Fibroblast of pulmonary artery (primary cell): ENCODE data around the gene CNTNAP2.
"Not testable (repeated sequence)": the region's sequence is repeated elsewhere in the genome, so short reads cannot be mapped to it uniquely, and the experiment has no call there.

Experiments
- DNase-seq: peaks from one replicate; pipeline ENCODE4 v3.0.0-alpha.2; 2010; ENCODE audit warnings: low read depth
- H3K4me3 ChIP-seq: replicated peaks from 2 replicates; pipeline ENCODE4 v1.5.1; 2011; ENCODE audit warnings: low read depth, mild to moderate bottlenecking, control low read depth, low read length, moderate library complexity
- CTCF ChIP-seq: IDR thresholded peaks from 2 replicates; pipeline ENCODE4 v1.5.1; 2011; ENCODE audit warnings: mild to moderate bottlenecking, control low read depth, low read length, inconsistent platforms; ENCODE audit errors: missing control alignments

CNTNAP2 gene

GRCh38 chr7:147708871-147709270, 1592.3 kb downstream of the CNTNAP2 start:
- no peak overlapping the region for H3K4me3 ChIP-seq
- TF ChIP-seq CTCF: no peak
- no peak for DNase-seq

GRCh38 chr7:147711447-147711846, 1594.8 kb downstream of the CNTNAP2 start:
- TF ChIP-seq CTCF: no peak
- DNase-seq: no peak

GRCh38 chr7:147721962-147722830, 1605.6 kb downstream of the CNTNAP2 start:
- DNase-seq: no peak
- no peak overlapping the region for H3K4me3 ChIP-seq

More at GRCh38 chr7:147711447-147711846, 1594.8 kb downstream of the CNTNAP2 start:
- H3K4me3 ChIP-seq: no peak overlapping the region

GRCh38 chr7:147723536-147723935, 1606.9 kb downstream of the CNTNAP2 start:
- DNase-seq: no peak
- H3K4me3 ChIP-seq: no peak overlapping the region
- TF ChIP-seq CTCF: no peak

More at GRCh38 chr7:147721962-147722830, 1605.6 kb downstream of the CNTNAP2 start:
- TF ChIP-seq CTCF: no peak

GRCh38 chr7:147731311-147731710, 1614.7 kb downstream of the CNTNAP2 start:
- no peak overlapping the region for H3K4me3 ChIP-seq
- no peak for TF ChIP-seq CTCF
- no peak for DNase-seq

GRCh38 chr7:147737559-147738214, 1621.1 kb downstream of the CNTNAP2 start:
- H3K4me3 ChIP-seq, DNase-seq: not testable (repeated sequence)

- TF ChIP-seq CTCF: no peak
- no peak overlapping the region for H3K4me3 ChIP-seq
- no peak for DNase-seq
These were observed 1625.7 kb downstream of the CNTNAP2 start for GRCh38 chr7:147742301-147742700.
